NCI-H524 (cell line): ENCODE results near the gene TMTC2.
A peak's percentile ranks its signal among the peaks of the same experiment; 100 is the strongest.
"Not testable (repeated sequence)": the region's sequence is repeated elsewhere in the genome, so short reads cannot be mapped to it uniquely, and the experiment has no call there.

Experiments used
- DNase-seq, 2 experiments: peaks; one replicate each; lab custom pipeline; 2025; lab: John Stamatoyannopoulos, UW

The TMTC2 gene

GRCh38 chr12:83082690-83083276 is 396.1 kb downstream of the TMTC2 start:
- DNase-seq: no peak

- DNase-seq: no peak
Observed at GRCh38 chr12:83083616-83084015, 396.9 kb downstream of the TMTC2 start.

- no peak for DNase-seq
Observed at GRCh38 chr12:83084516-83085234, 398.0 kb downstream of the TMTC2 start.

- DNase-seq: no peak
Observed at GRCh38 chr12:83086023-83086422, 399.3 kb downstream of the TMTC2 start.

- no peak for DNase-seq
Observed at GRCh38 chr12:83089575-83089974, 402.9 kb downstream of the TMTC2 start.

GRCh38 chr12:83092129-83092528 is 405.4 kb downstream of the TMTC2 start:
- no peak for DNase-seq

- no peak for DNase-seq
Observed at GRCh38 chr12:83092606-83093005, 405.9 kb downstream of the TMTC2 start.

- DNase-seq: no peak
Observed at GRCh38 chr12:83093426-83093825, 406.7 kb downstream of the TMTC2 start.

- DNase-seq: no peak
Observed at GRCh38 chr12:83097643-83098342, 411.1 kb downstream of the TMTC2 start.

GRCh38 chr12:83099436-83099835 is 412.7 kb downstream of the TMTC2 start:
- DNase-seq: no peak

- DNase-seq: no peak
Observed at GRCh38 chr12:83102499-83102898, 415.8 kb downstream of the TMTC2 start.

- DNase-seq: no peak
Observed at GRCh38 chr12:83106873-83107272, 420.2 kb downstream of the TMTC2 start.

GRCh38 chr12:83110424-83110823 is 423.7 kb downstream of the TMTC2 start:
- DNase-seq: no peak

- peak; percentile 85 to 91 for DNase-seq
Observed at GRCh38 chr12:83113945-83114344, 427.2 kb downstream of the TMTC2 start.

- no peak for DNase-seq
Observed at GRCh38 chr12:83114966-83115365, 428.3 kb downstream of the TMTC2 start.

GRCh38 chr12:83117926-83118325 is 431.2 kb downstream of the TMTC2 start:
- not testable (repeated sequence) for DNase-seq

- DNase-seq: no peak
Observed at GRCh38 chr12:83121897-83122622, 435.4 kb downstream of the TMTC2 start.

GRCh38 chr12:83122623-83122934 is 435.9 kb downstream of the TMTC2 start:
- no peak for DNase-seq

- no peak for DNase-seq
Observed at GRCh38 chr12:83123039-83123438, 436.3 kb downstream of the TMTC2 start.

- DNase-seq: no peak
Observed at GRCh38 chr12:83128540-83128939, 441.8 kb downstream of the TMTC2 start.

- no peak for DNase-seq
Observed at GRCh38 chr12:83130178-83130577, 443.5 kb downstream of the TMTC2 start.

- DNase-seq: no peak
Observed at GRCh38 chr12:83132360-83132759, 445.7 kb downstream of the TMTC2 start.

- no peak for DNase-seq
Observed at GRCh38 chr12:83136411-83136810, 449.7 kb downstream of the TMTC2 start.
